ENCODE data around the gene C10orf62.

GRCh38 chr10:97548828-97549455, 40.6 kb upstream of the C10orf62 start:
- TF ChIP-seq POLR2AphosphoS5 (IDR thresholded peaks at IDR 0.05) (no peak), POLR2A (IDR thresholded peaks at IDR 0.05) (no peak)

All from stomach (tissue), 4 donors.